Effector memory CD8-positive, alpha-beta T cell (primary cell): Measurements from ENCODE around the gene DARS1.
A peak's percentile ranks its signal among the peaks of the same experiment; 100 is the strongest.

Experiments
- ATAC-seq: fragments of 150-1000 bp; cut with Tn5 transposase; replicated peaks from 2 replicates; pipeline ENCODE4 v1.10.0; 2021; ENCODE audit warnings: mild to moderate bottlenecking, moderate library complexity
- DNase-seq, 3 experiments: peaks; one replicate each; pipeline ENCODE4 v3.0.0; 2021
- H3K27ac Mint-ChIP-seq, 2 donors: one replicate each; pipeline ENCODE4 v1.8.0; 2022; ENCODE audit warnings: mild to moderate bottlenecking in 2 of 2, mixed read lengths in 2 of 2, moderate library complexity in 2 of 2
- H3K27me3 Mint-ChIP-seq, 2 donors: one replicate each; pipeline ENCODE4 v1.8.0; 2022; ENCODE audit warnings: mixed read lengths in 2 of 2
- H3K36me3 Mint-ChIP-seq: one replicate; pipeline ENCODE4 v1.8.0; 2022; ENCODE audit warnings: mild to moderate bottlenecking, moderate library complexity, mixed read lengths; ENCODE audit not compliant: insufficient read depth
- H3K4me1 Mint-ChIP-seq, 2 donors: one replicate each; pipeline ENCODE4 v1.8.0; 2022; ENCODE audit warnings: low read depth in 2 of 2, mixed read lengths in 2 of 2
- H3K4me3 Mint-ChIP-seq, 2 donors: one replicate each; pipeline ENCODE4 v1.8.0; 2022; ENCODE audit warnings: mild to moderate bottlenecking in 2 of 2, mixed read lengths in 2 of 2, moderate library complexity in 2 of 2
- H3K9me3 Mint-ChIP-seq, 2 donors: one replicate each; pipeline ENCODE4 v1.8.0; 2022; ENCODE audit warnings: mixed read lengths in 2 of 2
- total RNA-seq, 9 experiments: gene quantifications; one replicate each; lab custom pipeline; 2026; lab: John Stamatoyannopoulos, UW

Gene DARS1
- 59.7 to 217 (median 183) reads per million in 9 experiments for total RNA-seq

DNA sequence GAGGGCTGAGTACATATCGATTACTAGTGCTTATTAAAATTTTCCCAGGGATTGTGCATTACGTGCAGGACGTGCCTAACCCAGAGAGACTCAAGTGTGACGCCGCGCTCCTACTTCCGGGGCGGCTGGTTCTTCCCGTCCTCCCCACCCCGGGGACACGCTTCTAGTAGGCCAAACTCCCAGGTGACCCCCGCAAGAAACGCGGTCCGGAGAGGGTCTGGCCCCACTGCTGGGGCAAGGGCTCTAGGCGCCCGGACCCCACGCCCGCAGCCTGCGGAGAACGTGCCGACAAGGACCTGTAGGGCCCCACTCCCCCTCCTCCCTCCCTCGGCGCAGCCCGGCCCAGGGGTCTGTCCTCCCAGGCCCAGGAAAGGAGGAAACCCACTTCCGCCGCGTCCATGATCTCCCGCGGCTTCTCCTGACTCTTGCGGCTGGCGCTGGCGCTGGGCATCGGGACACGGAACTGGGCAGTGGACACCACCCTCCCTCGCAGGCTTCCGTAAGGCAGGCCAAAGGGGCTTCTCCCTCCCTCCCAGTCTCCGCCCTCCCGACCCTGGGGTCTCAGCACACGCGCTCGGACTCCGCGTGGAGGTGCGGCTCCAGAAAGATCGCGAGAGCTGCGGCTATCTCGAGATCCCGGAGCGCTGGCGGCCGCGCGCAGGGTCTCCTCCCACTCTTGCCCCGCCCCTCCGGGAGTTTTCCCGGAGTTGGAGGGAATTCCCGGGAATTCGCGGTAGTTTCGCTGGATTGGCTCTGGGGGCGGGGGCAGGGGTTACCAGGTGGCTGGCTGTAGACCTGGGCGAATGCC is at the start of gene DARS1:
Gene DARS1, minus strand, starts transcription at position 609 of the 808 bp plus-strand sequence. Its CDS starts 158 bp downstream, at position 451.
- Mint-ChIP-seq H3K36me3 (peaks cover 27% of the 10 kb centered on the region), H3K27ac (peak within 1 kb of the TSS; percentile 99), H3K4me1 (peaks cover 24 to 28% of the 10 kb centered on the region in 2 donors), H3K27me3 (no peaks in the 10 kb centered on the region), H3K9me3 (no peaks in the 10 kb centered on the region), H3K4me3 (peak within 1 kb of the TSS; percentile 87 to 95)
- ATAC-seq (peak; percentile 81), DNase-seq (peak; percentile 66 to 75 (median 68))

DNA sequence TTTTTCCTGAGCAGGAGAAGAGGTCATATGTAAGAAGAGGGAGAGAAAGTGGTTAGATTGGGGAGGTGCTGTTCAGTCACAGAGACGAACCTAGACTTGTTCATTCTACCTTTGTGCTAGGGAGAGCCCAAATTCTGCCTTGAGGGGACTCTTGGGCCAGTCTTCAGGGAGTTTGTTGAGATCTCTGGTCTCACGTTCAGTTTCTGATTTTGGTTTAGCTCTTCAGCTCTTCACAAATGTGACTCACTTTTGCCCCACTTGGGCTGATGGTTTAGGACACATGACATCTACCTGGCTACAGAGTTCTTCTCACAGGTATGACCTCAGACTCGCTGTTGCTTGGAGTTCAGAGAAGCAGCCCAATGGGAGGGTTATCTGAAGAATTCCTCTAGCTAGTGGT is 49.2 kb upstream of the DARS1 start:
- DNase-seq, result no peak
- Mint-ChIP-seq H3K4me1 (no peaks in the 10 kb centered on the region), H3K27me3 (no peaks in the 10 kb centered on the region), H3K36me3 (no peaks in the 10 kb centered on the region), H3K27ac (no peak overlapping the region), H3K4me3 (no peak overlapping the region), H3K9me3 (no peaks in the 10 kb centered on the region)
- ATAC-seq, result no peak

DNA sequence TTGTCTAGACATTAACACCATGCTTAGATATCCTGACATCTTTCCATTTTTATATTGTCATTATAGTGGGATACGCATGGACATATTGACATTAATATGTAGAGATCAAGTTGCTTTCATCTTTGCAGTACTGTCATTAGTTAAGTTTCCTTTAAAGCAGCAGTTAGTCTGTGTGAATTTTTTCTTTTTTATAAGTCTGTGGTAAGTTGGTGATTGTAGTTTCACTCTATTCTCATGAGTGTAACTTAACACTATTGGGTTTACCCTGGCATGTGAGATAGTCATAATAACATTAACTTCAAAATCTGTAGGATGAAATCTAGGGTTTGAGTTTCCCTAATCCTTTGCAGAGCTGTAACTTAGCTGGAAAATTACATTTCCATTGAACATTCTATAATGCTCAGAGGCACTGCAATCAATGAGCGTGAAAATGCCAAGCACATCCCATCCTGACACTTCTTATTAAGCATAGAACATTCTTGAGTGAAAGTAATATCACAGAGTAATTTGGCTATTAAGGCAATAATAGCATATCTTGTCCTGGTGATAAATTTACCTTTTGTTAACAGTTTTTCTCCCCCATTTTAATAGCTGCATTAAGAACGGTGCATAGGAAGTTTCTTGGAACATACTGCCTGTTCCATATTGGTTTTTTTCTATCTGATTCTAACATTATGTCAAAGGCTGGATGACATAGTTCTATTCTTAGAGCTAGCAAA is 47.5 kb upstream of the DARS1 start:
- DNase-seq (no peak), ATAC-seq (no peak)
- no peak overlapping the region for H3K4me3 Mint-ChIP-seq
- no peaks in the 10 kb centered on the region for H3K27me3 Mint-ChIP-seq
- no peaks in the 10 kb centered on the region for H3K36me3 Mint-ChIP-seq
- no peaks in the 10 kb centered on the region for H3K9me3 Mint-ChIP-seq
- no peaks in the 10 kb centered on the region for H3K4me1 Mint-ChIP-seq
- H3K27ac Mint-ChIP-seq, result no peak overlapping the region

DNA sequence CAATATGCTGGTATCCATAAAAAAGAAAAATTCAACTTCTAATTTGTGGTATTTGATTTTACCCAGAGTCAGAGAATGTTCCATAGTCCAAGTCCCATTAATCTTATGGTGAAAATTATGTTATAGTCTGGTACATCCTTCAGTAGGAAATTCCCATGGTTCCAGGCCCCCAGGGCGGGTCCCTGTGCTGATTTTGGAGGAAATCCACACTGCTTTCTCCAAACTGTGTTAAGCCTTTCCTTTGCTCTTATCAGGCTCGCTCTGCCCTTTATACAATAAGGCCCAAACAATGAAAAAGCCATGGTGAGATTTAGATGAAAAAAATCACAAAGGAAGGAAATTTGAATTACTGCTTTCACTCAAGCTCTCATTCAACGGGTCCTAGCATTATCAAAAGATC is 46.8 kb upstream of the DARS1 start:
- no peak overlapping the region for H3K4me3 Mint-ChIP-seq
- no peak for DNase-seq
- no peak overlapping the region for H3K27ac Mint-ChIP-seq
- H3K27me3 Mint-ChIP-seq, result no peaks in the 10 kb centered on the region
- no peaks in the 10 kb centered on the region for H3K36me3 Mint-ChIP-seq
- no peaks in the 10 kb centered on the region for H3K9me3 Mint-ChIP-seq
- ATAC-seq, result no peak
- H3K4me1 Mint-ChIP-seq, result no peaks in the 10 kb centered on the region

- DNase-seq (no peak), ATAC-seq (no peak)
- Mint-ChIP-seq H3K4me1 (no peaks in the 10 kb centered on the region), H3K27ac (no peak overlapping the region), H3K36me3 (no peaks in the 10 kb centered on the region), H3K4me3 (no peak overlapping the region), H3K27me3 (no peaks in the 10 kb centered on the region), H3K9me3 (no peaks in the 10 kb centered on the region)
Observed at GRCh38 chr2:136031711-136032110, 46.3 kb upstream of the DARS1 start.

DNA sequence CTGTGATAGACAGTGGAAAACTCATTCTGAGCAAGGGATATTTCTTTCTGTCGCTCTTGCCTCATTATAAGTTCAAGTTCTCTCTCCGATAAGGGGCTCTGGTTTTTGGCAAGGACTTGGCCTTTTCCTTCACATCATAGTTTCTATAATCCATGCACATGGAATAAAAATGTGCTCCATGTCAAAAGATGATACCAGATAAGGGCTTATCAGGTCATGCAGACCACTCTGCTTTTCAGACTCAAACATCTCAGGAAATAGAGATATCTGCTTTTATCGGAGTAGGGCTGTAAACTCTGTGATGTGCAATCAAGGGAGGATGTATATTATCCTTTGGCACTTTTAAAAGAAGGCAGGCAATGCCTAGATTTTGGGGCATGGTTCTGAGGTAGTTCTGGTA is 45.0 kb upstream of the DARS1 start:
- DNase-seq (no peak), ATAC-seq (no peak)
- no peak overlapping the region for H3K4me3 Mint-ChIP-seq
- no peak overlapping the region for H3K27ac Mint-ChIP-seq
- no peaks in the 10 kb centered on the region for H3K9me3 Mint-ChIP-seq
- peaks cover 0 to 1% of the 10 kb centered on the region in 2 donors for H3K27me3 Mint-ChIP-seq
- peaks cover 0 to 3% of the 10 kb centered on the region in 2 donors for H3K4me1 Mint-ChIP-seq
- no peaks in the 10 kb centered on the region for H3K36me3 Mint-ChIP-seq

- Mint-ChIP-seq H3K36me3 (no peaks in the 10 kb centered on the region), H3K27me3 (peaks cover 0 to 8% of the 10 kb centered on the region in 2 donors), H3K4me1 (peaks cover 0 to 7% of the 10 kb centered on the region in 2 donors), H3K9me3 (no peaks in the 10 kb centered on the region), H3K27ac (peak overlapping the region in 1 of 2 donors; percentile 12), H3K4me3 (no peak overlapping the region)
- DNase-seq, result no peak
- ATAC-seq, result no peak
Observed at GRCh38 chr2:136029149-136029548, 43.7 kb upstream of the DARS1 start.

DNA sequence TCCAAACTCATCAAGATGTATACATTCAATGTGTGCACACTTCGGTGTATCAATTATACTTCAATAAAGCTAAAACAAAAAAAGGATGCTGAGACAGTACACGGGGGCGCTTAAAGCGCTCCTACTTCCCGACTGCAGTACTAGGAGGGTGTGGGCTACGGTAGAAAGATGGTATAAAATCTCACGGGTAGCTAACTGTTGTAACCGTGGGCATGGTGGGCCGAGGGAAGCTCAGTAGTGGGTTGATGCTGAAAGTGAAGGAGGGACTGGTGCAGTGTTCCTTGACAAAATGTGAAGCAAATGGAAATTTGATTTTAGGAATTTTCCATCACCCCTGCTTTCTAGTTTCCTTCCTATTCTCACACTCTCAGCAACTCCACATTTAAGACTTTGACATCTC is 42.6 kb upstream of the DARS1 start:
- peaks cover 0 to 7% of the 10 kb centered on the region in 2 donors for H3K4me1 Mint-ChIP-seq
- no peak overlapping the region for H3K27ac Mint-ChIP-seq
- peaks cover 0 to 8% of the 10 kb centered on the region in 2 donors for H3K27me3 Mint-ChIP-seq
- no peaks in the 10 kb centered on the region for H3K36me3 Mint-ChIP-seq
- ATAC-seq (no peak), DNase-seq (no peak)
- H3K9me3 Mint-ChIP-seq, result no peaks in the 10 kb centered on the region
- H3K4me3 Mint-ChIP-seq, result no peak overlapping the region

DNA sequence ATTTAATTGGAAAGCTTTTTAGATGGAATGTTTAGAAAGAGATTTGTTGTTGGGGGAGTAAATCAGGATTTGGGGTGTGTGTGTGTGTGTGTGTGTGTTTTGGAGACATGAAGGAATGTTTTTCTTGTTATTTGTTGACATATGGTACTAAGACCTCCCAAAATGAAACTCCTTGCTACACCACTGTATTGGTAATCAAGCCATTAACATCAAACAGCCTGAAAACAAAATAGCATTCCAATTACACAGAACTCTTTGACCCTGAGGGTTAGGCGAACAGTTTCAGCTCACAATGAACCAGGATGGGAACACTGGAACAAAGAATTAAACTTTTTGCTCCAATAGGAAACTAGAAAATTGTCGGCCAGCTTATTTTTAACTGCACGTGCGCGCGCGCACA is 41.7 kb upstream of the DARS1 start:
- Mint-ChIP-seq H3K36me3 (no peaks in the 10 kb centered on the region), H3K4me3 (no peak overlapping the region), H3K27ac (no peak overlapping the region), H3K27me3 (peaks cover 0 to 8% of the 10 kb centered on the region in 2 donors), H3K4me1 (peaks cover 0 to 7% of the 10 kb centered on the region in 2 donors), H3K9me3 (no peaks in the 10 kb centered on the region)
- DNase-seq (no peak), ATAC-seq (no peak)

- H3K27ac Mint-ChIP-seq, result no peak overlapping the region
- H3K36me3 Mint-ChIP-seq, result no peaks in the 10 kb centered on the region
- peaks cover 0 to 7% of the 10 kb centered on the region in 2 donors for H3K4me1 Mint-ChIP-seq
- ATAC-seq (peak; percentile 41), DNase-seq (no peak)
- no peaks in the 10 kb centered on the region for H3K9me3 Mint-ChIP-seq
- H3K27me3 Mint-ChIP-seq, result peaks cover 0 to 8% of the 10 kb centered on the region in 2 donors
- no peak overlapping the region for H3K4me3 Mint-ChIP-seq
Observed at GRCh38 chr2:136025057-136025973, 39.9 kb upstream of the DARS1 start.

- no peaks in the 10 kb centered on the region for H3K9me3 Mint-ChIP-seq
- H3K27ac Mint-ChIP-seq, result no peak overlapping the region
- ATAC-seq, result no peak
- H3K4me3 Mint-ChIP-seq, result no peak overlapping the region
- H3K36me3 Mint-ChIP-seq, result no peaks in the 10 kb centered on the region
- H3K4me1 Mint-ChIP-seq, result peaks cover 0 to 7% of the 10 kb centered on the region in 2 donors
- no peak for DNase-seq
- H3K27me3 Mint-ChIP-seq, result peaks cover 0 to 8% of the 10 kb centered on the region in 2 donors
Observed at GRCh38 chr2:136024616-136025015, 39.2 kb upstream of the DARS1 start.

DNA sequence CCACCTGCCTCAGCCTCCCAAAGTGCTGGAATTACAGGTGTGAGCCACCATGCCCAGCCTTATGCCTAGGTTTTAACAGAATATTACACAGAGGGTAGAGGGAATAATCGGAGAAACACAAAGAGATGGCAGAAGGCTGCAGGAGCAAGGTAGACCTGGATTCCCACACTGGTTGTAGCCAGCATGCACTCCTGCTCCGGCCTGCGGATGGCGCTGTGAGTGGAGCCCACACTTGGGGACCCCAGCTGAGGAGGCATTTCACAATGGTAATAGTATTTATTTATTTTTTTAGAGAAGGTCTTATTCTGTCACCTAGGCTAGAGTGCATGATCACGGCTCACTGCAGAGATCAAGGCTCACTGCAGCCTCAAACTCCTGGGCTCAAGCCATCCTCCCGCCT is 38.8 kb upstream of the DARS1 start:
- H3K36me3 Mint-ChIP-seq, result no peaks in the 10 kb centered on the region
- peaks cover 0 to 7% of the 10 kb centered on the region in 2 donors for H3K4me1 Mint-ChIP-seq
- no peaks in the 10 kb centered on the region for H3K9me3 Mint-ChIP-seq
- no peak for ATAC-seq
- peaks cover 0 to 8% of the 10 kb centered on the region in 2 donors for H3K27me3 Mint-ChIP-seq
- no peak for DNase-seq
- no peak overlapping the region for H3K27ac Mint-ChIP-seq
- H3K4me3 Mint-ChIP-seq, result no peak overlapping the region

- Mint-ChIP-seq H3K4me1 (peaks cover 0 to 7% of the 10 kb centered on the region in 2 donors), H3K9me3 (no peaks in the 10 kb centered on the region), H3K27me3 (peaks cover 0 to 8% of the 10 kb centered on the region in 2 donors), H3K36me3 (no peaks in the 10 kb centered on the region), H3K27ac (no peak overlapping the region), H3K4me3 (no peak overlapping the region)
- ATAC-seq, result no peak
- no peak for DNase-seq
Observed at GRCh38 chr2:136023416-136023815, 38.0 kb upstream of the DARS1 start.
